CD14-positive monocyte (primary cell): ENCODE measurements around the gene KIF26A. TPM values are rescaled to one million over a fixed set of nuclear protein-coding genes. Genes with fewer than 3 reads are reported as not detected.

Experiments used
- DNase-seq, 3 donors: peaks; one replicate each; pipeline ENCODE4 v3.0.0-alpha.2; 2011 to 2022
- H2AFZ ChIP-seq: 2 replicates; pipeline ENCODE4 v1.6.0; 2012; ENCODE audit warnings: mild to moderate bottlenecking, low read depth, low read length, inconsistent platforms; ENCODE audit not compliant: insufficient read depth, poor library complexity, severe bottlenecking
- H3K27ac ChIP-seq, 2 donors: 1 replicate in 1 of 2; 2 replicates in 1 of 2; pipeline ENCODE4 v1.5.1; 2012 to 2013; ENCODE audit warnings: low read length in 2 of 2, control low read depth in 1 of 2, inconsistent platforms in 1 of 2, low read depth in 1 of 2, mild to moderate bottlenecking in 1 of 2
- H3K27me3 ChIP-seq, 2 donors: one replicate each; pipeline versions ENCODE4 v1.6.0 to v1.6.1; 2011 to 2013; ENCODE audit warnings: low read length in 2 of 2; ENCODE audit not compliant: control insufficient read depth in 2 of 2, insufficient read depth in 2 of 2
- H3K36me3 ChIP-seq, 2 donors: replicated peaks in 1 of 2; 1 replicate in 1 of 2; 2 replicates in 1 of 2; pipeline versions ENCODE4 v1.5.1 to v1.6.1; 2012 to 2013; ENCODE audit warnings: low read length in 2 of 2, control low read depth in 1 of 2, inconsistent platforms in 1 of 2, mild to moderate bottlenecking in 1 of 2; ENCODE audit not compliant: insufficient read depth in 2 of 2, control insufficient read depth in 1 of 2
- H3K4me1 ChIP-seq, 2 donors: 1 replicate in 1 of 2; 2 replicates in 1 of 2; pipeline versions ENCODE4 v1.5.1 to v1.6.1; 2012 to 2013; ENCODE audit warnings: low read length in 2 of 2, control low read depth in 1 of 2, inconsistent platforms in 1 of 2, mild to moderate bottlenecking in 1 of 2, moderate library complexity in 1 of 2; ENCODE audit not compliant: insufficient read depth in 2 of 2, control insufficient read depth in 1 of 2
- H3K4me2 ChIP-seq: replicated peaks from 2 replicates; pipeline ENCODE3; 2012; ENCODE audit warnings: low read length, moderate library complexity, mild to moderate bottlenecking; ENCODE audit not compliant: poor library complexity, severe bottlenecking; ENCODE audit errors: extremely low read depth
- H3K4me3 ChIP-seq, 3 experiments: fragments of 200-600 bp in 1 of 3; sonication (generic) in 1 of 3; replicated peaks in 1 of 3; 1 replicate in 2 of 3; 2 replicates in 1 of 3; pipeline ENCODE4 v1.5.1; 2011 to 2013; ENCODE audit warnings: low read length in 3 of 3, mild to moderate bottlenecking in 3 of 3, control low read depth in 2 of 3, low read depth in 2 of 3, inconsistent platforms in 1 of 3, moderate library complexity in 1 of 3
- H3K79me2 ChIP-seq: 2 replicates; pipeline ENCODE4 v1.6.0; 2012; ENCODE audit warnings: mild to moderate bottlenecking, control low read depth, inconsistent platforms, low read length, moderate library complexity; ENCODE audit not compliant: insufficient read depth
- H3K9ac ChIP-seq: 2 replicates; pipeline ENCODE4 v1.6.0; 2017; ENCODE audit warnings: low read length, mild to moderate bottlenecking; ENCODE audit not compliant: insufficient read depth, poor library complexity, severe bottlenecking
- H3K9me3 ChIP-seq, 2 donors: replicated peaks in 1 of 2; 1 replicate in 1 of 2; 2 replicates in 1 of 2; pipeline versions ENCODE4 v1.5.1 to v1.6.1; 2012 to 2013; ENCODE audit warnings: low read length in 2 of 2, control low read depth in 1 of 2; ENCODE audit not compliant: control insufficient read depth in 1 of 2, insufficient read depth in 1 of 2
- H4K20me1 ChIP-seq: 2 replicates; pipeline ENCODE4 v1.6.0; 2012; ENCODE audit warnings: mild to moderate bottlenecking, low read length, control low read depth, moderate library complexity; ENCODE audit not compliant: insufficient read depth
- H3K27ac Mint-ChIP-seq, 7 donors: one replicate each; pipeline ENCODE4 v1.8.0; 2020; ENCODE audit warnings: mild to moderate bottlenecking in 7 of 7, mixed read lengths in 7 of 7, moderate library complexity in 6 of 7, inconsistent platforms in 2 of 7
- H3K27me3 Mint-ChIP-seq, 3 donors: one replicate each; pipeline ENCODE4 v1.8.0; 2021 to 2022; ENCODE audit warnings: low read depth in 3 of 3, mild to moderate bottlenecking in 3 of 3, mixed read lengths in 3 of 3, moderate library complexity in 3 of 3, inconsistent platforms in 1 of 3
- H3K36me3 Mint-ChIP-seq, 2 donors: one replicate each; pipeline ENCODE4 v1.8.0; 2020; ENCODE audit warnings: mixed read lengths in 2 of 2, inconsistent platforms in 1 of 2, mild to moderate bottlenecking in 1 of 2
- H3K4me1 Mint-ChIP-seq: one replicate; pipeline ENCODE4 v1.8.0; 2020; ENCODE audit warnings: mild to moderate bottlenecking, mixed read lengths
- H3K4me3 Mint-ChIP-seq, 2 donors: one replicate each; pipeline ENCODE4 v1.8.0; 2020; ENCODE audit warnings: mild to moderate bottlenecking in 2 of 2, mixed read lengths in 2 of 2, moderate library complexity in 1 of 2
- H3K9me3 Mint-ChIP-seq, 7 donors: one replicate each; pipeline ENCODE4 v1.8.0; 2020 to 2022; ENCODE audit warnings: mixed read lengths in 7 of 7, mild to moderate bottlenecking in 6 of 7, moderate library complexity in 6 of 7, inconsistent platforms in 2 of 7
- WGBS: methylation state at CpG from one replicate; pipeline ENCODE4 v1.1.5; 2013; ENCODE audit warnings: missing lambda C conversion rate; ENCODE audit not compliant: insufficient coverage; 5-methylcytosine and 5-hydroxymethylcytosine counted together
- intact Hi-C, 2 donors: fragments of 100-400 bp; cut with micrococcal nuclease; formaldehyde crosslinking; loops; one replicate each; pipeline versions ENCODE4 v1.15.0 to v1.15.1; 2023
- polyA plus RNA-seq, 3 donors: library from polyadenylated mRNA; depleted of rRNA in 1 of 3; unstranded in 2 of 3; stranded (reverse) in 1 of 3; fragments of 300-500 nt in 2 of 3; fragments of >200 nt in 1 of 3; fragmentation: Illumina TruSeq in 2 of 3; gene quantifications; 1 replicate in 2 of 3; 2 replicates in 1 of 3; pipeline ENCODE4 v1.2.3, GENCODE V29; 2012 to 2021
- TF ChIP-seq, protein P1 (sequence below): fragments of 200-600 bp; IDR thresholded peaks from one replicate; pipeline ENCODE4 v1.8.0; 2022; ENCODE audit warnings: antibody characterized with exemption, mild to moderate bottlenecking

KIF26A gene
- polyA plus RNA-seq, 3 donors: not detected

DNA sequence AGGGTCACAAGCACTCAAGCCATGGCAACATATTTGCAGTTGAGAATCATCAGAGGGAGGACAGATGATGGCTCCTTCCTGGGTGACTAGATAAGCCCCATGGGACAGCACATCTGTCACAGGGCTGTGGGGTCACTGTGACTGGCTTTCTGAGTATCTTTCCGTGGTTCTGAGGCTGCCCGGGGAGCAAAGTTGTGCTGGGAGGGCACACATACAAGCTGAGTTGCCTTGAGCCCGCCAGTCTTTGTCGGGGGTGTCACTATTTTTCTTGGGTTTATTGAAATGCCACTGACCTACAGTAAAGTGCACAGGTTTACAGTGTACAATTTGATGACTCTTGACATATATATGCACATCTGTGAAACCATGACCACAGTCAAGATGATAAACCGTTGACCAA is 17.2 kb upstream of the KIF26A start:
- peak overlapping the region in 1 of 2 donors; percentile 0 for H3K4me3 Mint-ChIP-seq
- WGBS: 81% methylated on average over 4 of the region's 5 CpGs
- H3K27ac Mint-ChIP-seq: no peak overlapping the region
- intact Hi-C loops: no loop called here
- Histone ChIP-seq H3K9me3 (peaks cover 0 to 8% of the 10 kb centered on the region in 2 donors), H3K79me2 (no peaks in the 10 kb centered on the region), H3K4me1 (peaks cover 0 to 7% of the 10 kb centered on the region in 2 donors), H3K4me2 (no peak overlapping the region), H3K27ac (no peak overlapping the region), H3K4me3 (no peak overlapping the region), H3K27me3 (peaks cover under 1 to 12% of the 10 kb centered on the region in 2 donors), H4K20me1 (no peaks in the 10 kb centered on the region), H3K9ac (no peak overlapping the region), H3K36me3 (no peaks in the 10 kb centered on the region), H2AFZ (no peak overlapping the region)
- no peak for DNase-seq
- H3K4me1 Mint-ChIP-seq: no peaks in the 10 kb centered on the region
- H3K9me3 Mint-ChIP-seq: peaks cover 6 to 29% (median 18%) of the 10 kb centered on the region in 7 donors
- peaks cover 23 to 59% (median 31%) of the 10 kb centered on the region in 3 donors for H3K27me3 Mint-ChIP-seq
- TF ChIP-seq, protein P1, sequence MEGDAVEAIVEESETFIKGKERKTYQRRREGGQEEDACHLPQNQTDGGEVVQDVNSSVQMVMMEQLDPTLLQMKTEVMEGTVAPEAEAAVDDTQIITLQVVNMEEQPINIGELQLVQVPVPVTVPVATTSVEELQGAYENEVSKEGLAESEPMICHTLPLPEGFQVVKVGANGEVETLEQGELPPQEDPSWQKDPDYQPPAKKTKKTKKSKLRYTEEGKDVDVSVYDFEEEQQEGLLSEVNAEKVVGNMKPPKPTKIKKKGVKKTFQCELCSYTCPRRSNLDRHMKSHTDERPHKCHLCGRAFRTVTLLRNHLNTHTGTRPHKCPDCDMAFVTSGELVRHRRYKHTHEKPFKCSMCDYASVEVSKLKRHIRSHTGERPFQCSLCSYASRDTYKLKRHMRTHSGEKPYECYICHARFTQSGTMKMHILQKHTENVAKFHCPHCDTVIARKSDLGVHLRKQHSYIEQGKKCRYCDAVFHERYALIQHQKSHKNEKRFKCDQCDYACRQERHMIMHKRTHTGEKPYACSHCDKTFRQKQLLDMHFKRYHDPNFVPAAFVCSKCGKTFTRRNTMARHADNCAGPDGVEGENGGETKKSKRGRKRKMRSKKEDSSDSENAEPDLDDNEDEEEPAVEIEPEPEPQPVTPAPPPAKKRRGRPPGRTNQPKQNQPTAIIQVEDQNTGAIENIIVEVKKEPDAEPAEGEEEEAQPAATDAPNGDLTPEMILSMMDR: no peak
- H3K36me3 Mint-ChIP-seq: no peaks in the 10 kb centered on the region

DNA sequence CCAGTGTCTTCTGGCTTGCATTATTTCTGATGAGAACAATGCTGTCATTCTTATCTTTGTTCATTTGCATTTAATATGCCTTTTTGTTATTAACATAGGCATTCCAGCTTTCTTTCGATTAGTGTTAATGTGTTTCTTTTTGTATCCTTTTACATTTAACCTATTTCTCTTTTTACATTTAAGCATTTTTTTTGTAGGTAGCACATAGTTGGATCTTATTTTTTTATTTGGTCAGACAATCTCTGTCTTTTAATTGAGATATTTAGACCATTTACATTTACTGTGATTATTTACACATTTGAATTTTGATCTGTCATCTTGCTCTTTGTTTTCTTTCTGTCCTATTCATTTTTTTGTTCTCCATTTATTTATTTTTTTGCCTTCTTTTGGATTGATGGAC is 14.5 kb upstream of the KIF26A start:
- H3K4me2 ChIP-seq: no peak overlapping the region
- WGBS: no CpG with 5 or more reads among the region's 1 CpG
- peaks cover 14 to 41% (median 18%) of the 10 kb centered on the region in 3 donors for H3K27me3 Mint-ChIP-seq
- peaks cover 9 to 28% (median 20%) of the 10 kb centered on the region in 7 donors for H3K9me3 Mint-ChIP-seq
- no peak overlapping the region for H3K4me3 ChIP-seq
- peaks cover 0 to 8% of the 10 kb centered on the region in 2 donors for H3K9me3 ChIP-seq
- no peak overlapping the region for H3K9ac ChIP-seq
- TF ChIP-seq, protein P1: no peak
- H3K4me1 Mint-ChIP-seq: no peaks in the 10 kb centered on the region
- H3K4me1 ChIP-seq: no peaks in the 10 kb centered on the region
- H3K36me3 ChIP-seq: no peaks in the 10 kb centered on the region
- no peaks in the 10 kb centered on the region for H3K79me2 ChIP-seq
- DNase-seq: no peak
- H2AFZ ChIP-seq: no peak overlapping the region
- peaks cover 0 to 2% of the 10 kb centered on the region in 2 donors for H3K27me3 ChIP-seq
- intact Hi-C loops: no loop called here
- H4K20me1 ChIP-seq: no peaks in the 10 kb centered on the region
- no peak overlapping the region for H3K4me3 Mint-ChIP-seq
- H3K27ac ChIP-seq: no peak overlapping the region
- H3K36me3 Mint-ChIP-seq: no peaks in the 10 kb centered on the region
- H3K27ac Mint-ChIP-seq: no peak overlapping the region
